ENCODE results near the gene GMDS.

Gene GMDS

GRCh38 chr6:1800845-1801244 is 444.6 kb downstream of the GMDS start:
- DNase-seq (ENCODE audit: low spot score), result no peak

- DNase-seq (ENCODE audit: low spot score), result no peak
Measured at GRCh38 chr6:1798965-1799325, 446.5 kb downstream of the GMDS start.

DNA sequence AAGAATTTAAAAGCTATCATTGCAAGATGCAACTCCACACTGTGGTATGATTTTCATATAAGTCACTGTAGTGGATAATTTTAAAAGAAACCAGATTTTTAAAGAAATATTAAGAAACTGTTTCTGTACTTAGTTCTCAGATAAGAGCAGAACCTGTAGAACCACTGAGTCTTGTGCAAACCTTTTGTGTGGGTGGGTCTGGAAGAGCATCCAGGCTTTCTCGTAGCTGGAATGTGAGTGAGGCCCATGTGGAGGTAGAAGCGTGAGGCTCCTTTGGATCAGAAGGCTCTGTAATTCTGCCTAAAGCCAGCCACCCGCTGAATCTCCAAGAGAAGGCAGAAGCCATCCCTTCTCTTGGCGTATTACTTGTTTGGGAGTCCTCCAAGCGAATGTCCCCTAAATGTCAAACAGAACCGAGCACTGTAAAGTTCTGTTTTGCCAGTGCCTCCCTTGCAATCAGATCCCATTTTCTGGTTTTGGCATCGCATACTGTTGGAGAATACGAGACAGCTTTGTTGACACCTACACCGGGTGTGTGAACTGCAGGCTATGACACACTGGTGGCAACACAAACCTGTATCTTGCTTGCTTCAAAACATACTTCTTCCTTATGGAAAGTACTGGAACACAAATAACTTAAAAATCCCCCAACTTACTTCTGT is 447.0 kb downstream of the GMDS start:
- no peak for DNase-seq (ENCODE audit: low spot score)

DNA sequence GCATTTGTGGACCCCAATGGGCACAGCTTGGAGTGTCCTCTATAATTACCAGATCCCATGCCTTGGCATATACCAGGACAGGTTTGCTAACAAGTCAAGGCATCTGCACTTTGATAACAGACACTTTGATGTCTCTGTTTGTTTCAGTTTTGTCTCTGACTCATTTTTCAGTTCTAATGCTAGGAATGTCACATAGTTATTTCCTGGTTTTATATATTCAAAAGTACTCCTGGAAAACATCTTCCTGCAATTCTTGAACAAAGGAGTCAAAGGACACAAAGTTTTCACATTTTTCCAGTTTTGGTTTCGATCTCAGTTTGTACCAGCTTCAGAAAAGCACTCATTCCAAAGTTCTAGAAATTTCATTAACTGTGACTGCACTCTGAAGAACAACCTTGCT is 447.6 kb downstream of the GMDS start:
- no peak for DNase-seq (ENCODE audit: low spot score)

DNA sequence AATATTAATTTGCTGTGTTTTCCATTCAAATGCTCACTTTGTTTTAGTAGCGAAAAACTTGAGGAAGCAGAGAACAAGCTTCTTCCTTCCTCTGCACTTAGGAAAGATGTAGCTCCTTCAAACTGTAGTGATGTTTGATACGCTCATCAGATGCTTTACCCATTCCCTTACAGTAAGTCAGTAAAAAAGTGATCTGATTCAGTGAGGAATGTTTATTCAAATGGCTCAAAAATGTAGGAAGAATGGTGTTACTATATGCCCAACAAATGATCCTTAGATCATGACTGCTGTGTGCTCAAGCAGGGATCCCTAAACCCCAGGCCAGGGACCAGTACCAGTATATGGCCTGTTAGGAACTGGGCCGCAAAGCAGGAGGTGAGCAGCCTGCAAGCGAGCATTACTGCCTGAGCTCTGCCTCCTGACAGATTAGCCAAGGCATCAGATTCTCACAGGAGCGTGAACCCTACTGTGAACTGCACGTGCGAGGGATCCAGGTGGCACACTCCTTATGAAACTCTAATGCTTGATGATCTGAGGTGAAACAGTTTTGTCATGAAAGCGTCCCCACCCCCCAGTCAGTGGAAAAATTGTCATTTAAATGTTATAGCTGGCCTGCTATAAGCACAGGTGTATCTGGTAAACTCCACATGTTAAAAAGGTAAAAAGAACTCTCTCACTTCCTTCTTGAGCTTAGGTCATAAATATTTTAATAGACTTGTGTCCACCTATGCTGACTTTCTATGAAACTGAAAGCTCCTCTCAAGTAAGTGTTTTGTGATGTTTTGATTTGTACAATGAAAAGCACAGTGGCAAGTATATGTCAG is 448.5 kb downstream of the GMDS start:
- DNase-seq (ENCODE audit: low spot score), result no peak

GRCh38 chr6:1795910-1796309 is 449.5 kb downstream of the GMDS start:
- no peak for DNase-seq (ENCODE audit: low spot score)

GRCh38 chr6:1792989-1793388 is 452.4 kb downstream of the GMDS start:
- peak; percentile 55 for DNase-seq (ENCODE audit: low spot score)

DNA sequence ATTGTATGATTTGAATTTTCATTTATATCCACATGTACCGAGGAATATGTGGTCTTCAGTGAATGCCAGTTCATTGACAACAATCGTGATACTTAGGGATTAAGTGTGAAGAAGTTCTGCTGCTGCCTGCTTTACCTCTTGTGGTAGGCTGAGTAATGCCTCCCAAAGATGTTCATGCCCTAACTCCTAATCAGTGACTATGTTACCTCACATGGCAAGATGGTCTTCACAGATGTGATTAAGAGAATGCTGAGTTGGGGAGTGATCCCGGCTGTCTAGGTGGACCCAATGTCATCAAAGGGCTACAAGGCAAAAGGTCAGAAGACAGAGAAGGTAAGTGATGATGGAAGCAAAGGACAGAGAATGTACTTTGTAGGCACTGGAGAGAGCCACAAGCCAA is 454.7 kb downstream of the GMDS start:
- no peak for DNase-seq (ENCODE audit: low spot score)

DNA sequence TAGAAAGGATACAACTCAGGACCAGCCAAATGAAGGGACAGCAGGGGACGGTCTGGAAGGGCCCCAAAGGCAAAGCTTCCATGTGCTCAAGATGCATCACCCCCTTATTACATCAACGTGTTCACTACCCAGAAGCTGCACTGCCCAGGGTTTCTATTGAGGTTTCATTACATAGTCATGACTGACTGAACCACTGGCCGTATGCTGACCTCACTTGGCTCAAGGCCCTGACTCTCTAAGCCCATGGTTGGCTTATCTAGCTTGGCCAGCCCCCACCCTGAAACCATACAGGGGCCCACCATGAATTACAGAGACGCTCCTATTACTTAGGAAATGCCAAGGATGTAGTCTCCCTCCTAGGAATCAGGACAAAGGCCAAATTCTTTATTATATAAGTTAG is 456.3 kb downstream of the GMDS start:
- no peak for DNase-seq (ENCODE audit: low spot score)

GRCh38 chr6:1787894-1788293 is 457.5 kb downstream of the GMDS start:
- DNase-seq (ENCODE audit: low spot score), result no peak

DNA sequence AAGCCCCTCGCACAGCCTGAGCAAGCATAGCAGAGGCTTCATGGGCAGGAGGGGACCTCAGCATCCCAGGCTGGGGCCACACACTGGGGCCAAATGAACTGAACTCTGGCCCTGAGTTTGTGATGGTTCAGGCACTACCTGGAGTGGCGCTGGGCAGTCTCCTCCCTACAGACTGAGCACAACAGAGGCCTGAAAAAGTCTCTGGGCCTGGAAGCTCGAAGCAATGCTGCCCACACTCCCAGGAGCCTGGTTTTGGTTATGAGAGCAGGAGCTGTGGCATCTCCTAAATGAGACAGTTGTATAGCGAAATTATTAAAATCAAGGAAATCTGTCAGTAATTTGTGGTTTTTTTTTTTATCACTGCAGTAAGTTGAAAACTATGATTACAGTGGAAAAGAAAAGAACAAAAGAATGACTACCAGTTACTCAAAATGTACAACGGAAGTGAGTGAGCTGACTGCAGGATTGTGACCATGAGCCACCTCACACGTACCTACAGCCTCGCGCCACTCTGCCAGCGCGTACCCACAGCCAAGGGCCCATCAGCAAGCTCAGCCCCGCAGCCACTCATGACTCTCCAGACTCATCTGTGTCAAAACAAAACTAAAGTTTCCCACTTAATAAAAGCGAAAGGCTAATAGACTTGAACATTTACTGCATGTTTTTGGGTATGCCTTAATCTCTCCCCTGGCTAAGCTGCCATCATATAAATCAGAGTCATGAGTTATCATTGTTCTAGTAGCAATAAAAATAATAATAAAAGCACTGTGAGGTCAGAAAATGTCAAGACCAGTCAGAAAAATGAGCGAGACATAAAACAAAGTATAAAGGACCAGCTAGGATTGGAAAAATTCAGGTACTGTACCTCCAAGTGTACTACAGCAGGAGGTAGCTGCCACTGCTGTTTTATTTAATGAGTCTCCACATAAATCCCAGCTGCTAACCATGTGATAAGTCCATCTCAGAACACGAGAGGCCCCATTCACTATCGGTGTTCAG is 458.7 kb downstream of the GMDS start:
- no peak for DNase-seq (ENCODE audit: low spot score)

- no peak for DNase-seq (ENCODE audit: low spot score)
Measured at GRCh38 chr6:1784422-1784884, 461.0 kb downstream of the GMDS start.

GRCh38 chr6:1781817-1782184 is 463.6 kb downstream of the GMDS start:
- DNase-seq (ENCODE audit: low spot score), result no peak

GRCh38 chr6:1781152-1781816 is 464.1 kb downstream of the GMDS start:
- no peak for DNase-seq (ENCODE audit: low spot score)

DNA sequence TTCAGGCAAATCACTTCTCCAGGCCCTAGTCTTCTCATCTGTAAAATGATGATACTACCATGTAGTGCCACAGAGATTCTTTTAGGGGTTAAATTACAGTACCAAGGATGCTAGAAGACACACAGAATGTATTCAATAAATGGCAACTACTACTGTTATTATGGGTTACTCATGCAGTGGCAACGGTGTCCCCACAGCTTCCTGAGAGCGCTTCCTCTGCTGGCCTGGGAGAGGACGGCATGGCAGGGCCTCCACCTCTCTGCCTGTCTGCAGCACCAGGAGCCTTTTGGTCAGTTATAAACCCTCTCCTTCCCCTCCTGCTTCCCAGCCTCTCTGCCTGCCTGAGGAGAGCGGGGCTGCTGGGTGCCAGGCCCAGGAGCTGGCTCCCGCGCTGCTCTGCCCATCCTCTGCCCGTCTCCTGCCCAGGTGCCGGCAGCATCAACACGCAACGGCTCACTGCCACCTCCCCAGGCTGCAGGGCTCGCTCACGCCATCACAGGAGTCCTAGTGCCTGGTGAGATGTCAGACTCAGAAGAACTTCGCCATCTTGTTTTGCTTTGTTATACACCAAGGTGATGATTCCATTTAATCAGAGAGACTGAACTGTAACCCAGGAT is 465.0 kb downstream of the GMDS start:
- no peak for DNase-seq (ENCODE audit: low spot score)

- DNase-seq (ENCODE audit: low spot score), result no peak
Measured at GRCh38 chr6:1778686-1779235, 466.6 kb downstream of the GMDS start.

- no peak for DNase-seq (ENCODE audit: low spot score)
Measured at GRCh38 chr6:1777921-1778685, 467.3 kb downstream of the GMDS start.

- no peak for DNase-seq (ENCODE audit: low spot score)
Measured at GRCh38 chr6:1775441-1775840, 470.0 kb downstream of the GMDS start.

- no peak for DNase-seq (ENCODE audit: low spot score)
Measured at GRCh38 chr6:1774226-1774915, 471.0 kb downstream of the GMDS start.

- DNase-seq (ENCODE audit: low spot score), result no peak
Measured at GRCh38 chr6:1773700-1774099, 471.7 kb downstream of the GMDS start.

All from D341Med (cell line).